NB4 (cell line): Measurements from ENCODE around the gene PDXK.

Source experiments
- CTCF ChIP-seq: IDR thresholded peaks from one replicate; pipeline ENCODE4 v1.5.1; 2012; ENCODE audit warnings: low read depth, low read length
- MAX ChIP-seq: IDR thresholded peaks from 2 replicates; pipeline ENCODE4 v1.6.1; 2011; ENCODE audit warnings: low read depth, low read length
- MYC ChIP-seq: IDR thresholded peaks from 2 replicates; pipeline ENCODE4 v1.6.1; 2011; ENCODE audit warnings: low read depth, low read length
- POLR2A ChIP-seq: IDR thresholded peaks from 2 replicates; pipeline ENCODE4 v1.6.1; 2011; ENCODE audit warnings: mild to moderate bottlenecking; ENCODE audit not compliant: insufficient read length; ENCODE audit errors: extremely low read depth

- TF ChIP-seq CTCF (no peak), POLR2A (no peak), MAX (no peak), MYC (no peak)
Measured at GRCh38 chr21:43803558-43804300, 84.8 kb downstream of the PDXK start.
